ENCODE data around the gene KLHL42.

- TF ChIP-seq POLR2AphosphoS5 (IDR thresholded peaks at IDR 0.05): no peak
- no peak for TF ChIP-seq CTCF (IDR thresholded peaks at IDR 0.05)
- no peak for TF ChIP-seq POLR2A (IDR thresholded peaks at IDR 0.05)
Observed at GRCh38 chr12:27812502-27812901, 32.5 kb downstream of the KLHL42 start.
